Activated gamma-delta T cell treated with anti-CD3 and anti-CD28 coated beads, Interleukin-2, amount 50 U/mL, for 16 hours (primary cell): ENCODE data around the gene PLSCR4.
"Not testable (repeated sequence)": the region's sequence is repeated elsewhere in the genome, so short reads cannot be mapped to it uniquely, and the experiment has no call there.

Experiments used
- DNase-seq: peaks from one replicate; pipeline ENCODE4 v3.0.0-alpha.2; 2020; ENCODE audit warnings: low read depth

The PLSCR4 gene

DNA sequence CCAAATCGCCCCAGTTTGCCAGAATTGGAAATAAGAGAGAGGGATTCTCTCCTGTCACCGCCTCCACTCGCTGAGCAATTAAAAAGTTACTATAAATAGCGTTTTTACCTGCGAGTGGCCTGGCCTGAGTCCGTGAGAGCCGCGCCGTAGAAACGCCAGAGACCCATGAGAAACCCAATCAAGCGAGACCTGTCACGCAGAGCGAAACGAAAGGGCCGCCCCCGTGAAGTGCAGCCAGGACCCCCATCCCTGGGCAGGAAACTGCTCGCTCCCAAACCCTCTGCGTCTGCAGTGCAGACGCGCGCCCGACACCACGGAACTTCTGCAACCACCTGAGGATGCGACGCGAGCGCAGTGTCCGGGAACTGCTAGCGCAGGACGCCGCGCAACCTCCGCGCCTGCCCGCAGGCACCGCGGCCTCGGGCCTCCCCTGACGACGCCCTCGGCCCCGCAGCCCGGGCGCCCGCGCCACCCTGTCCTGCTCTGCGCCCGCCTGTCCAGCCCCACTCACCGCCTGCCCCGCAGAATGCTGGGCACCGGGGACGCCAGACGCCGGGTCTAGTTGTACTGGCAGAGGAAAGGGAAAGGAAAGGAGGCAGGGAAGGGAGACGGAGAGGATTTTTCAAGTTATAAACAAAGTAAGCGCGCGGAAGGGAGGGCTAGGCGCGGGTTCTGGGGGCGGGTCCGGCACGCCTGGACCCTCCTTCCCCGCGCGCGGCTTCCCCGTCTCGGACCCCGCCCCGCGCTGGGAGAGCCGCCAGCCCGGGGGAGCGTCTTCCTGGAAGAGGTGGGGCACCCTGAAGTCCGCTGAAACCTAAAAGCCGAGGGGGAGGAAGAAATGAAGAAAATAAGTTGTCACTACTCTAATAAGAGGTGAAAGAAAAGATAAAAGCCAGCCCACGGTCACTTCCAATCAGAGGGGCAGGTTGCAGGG, at the start of gene PLSCR4:
Gene PLSCR4 (minus strand): TSS at position 657 of the 934 bp plus-strand sequence. CDS start 29,034 bp downstream, outside the sequence.
- DNase-seq, result no peak

DNA sequence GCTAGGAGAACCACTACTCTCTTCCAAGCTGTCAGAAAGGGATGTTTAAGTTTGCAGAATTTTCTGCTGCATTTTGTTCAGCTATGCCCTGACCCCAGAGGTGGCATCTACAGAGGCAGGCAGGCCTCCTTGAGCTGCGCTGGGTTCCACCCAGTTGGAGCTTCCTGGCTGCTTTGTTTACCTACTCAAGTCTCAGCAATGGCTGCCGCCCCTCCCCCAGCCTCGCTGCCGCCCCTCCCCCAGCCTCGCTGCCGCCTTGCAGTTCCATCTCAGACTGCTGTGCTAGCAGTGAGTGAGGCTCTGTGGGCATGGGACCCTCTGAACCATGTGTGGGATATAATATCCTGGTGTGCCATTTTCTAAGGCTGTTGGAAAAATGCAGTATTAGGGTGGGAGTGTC, 42.5 kb upstream of the PLSCR4 start:
- not testable (repeated sequence) for DNase-seq

DNA sequence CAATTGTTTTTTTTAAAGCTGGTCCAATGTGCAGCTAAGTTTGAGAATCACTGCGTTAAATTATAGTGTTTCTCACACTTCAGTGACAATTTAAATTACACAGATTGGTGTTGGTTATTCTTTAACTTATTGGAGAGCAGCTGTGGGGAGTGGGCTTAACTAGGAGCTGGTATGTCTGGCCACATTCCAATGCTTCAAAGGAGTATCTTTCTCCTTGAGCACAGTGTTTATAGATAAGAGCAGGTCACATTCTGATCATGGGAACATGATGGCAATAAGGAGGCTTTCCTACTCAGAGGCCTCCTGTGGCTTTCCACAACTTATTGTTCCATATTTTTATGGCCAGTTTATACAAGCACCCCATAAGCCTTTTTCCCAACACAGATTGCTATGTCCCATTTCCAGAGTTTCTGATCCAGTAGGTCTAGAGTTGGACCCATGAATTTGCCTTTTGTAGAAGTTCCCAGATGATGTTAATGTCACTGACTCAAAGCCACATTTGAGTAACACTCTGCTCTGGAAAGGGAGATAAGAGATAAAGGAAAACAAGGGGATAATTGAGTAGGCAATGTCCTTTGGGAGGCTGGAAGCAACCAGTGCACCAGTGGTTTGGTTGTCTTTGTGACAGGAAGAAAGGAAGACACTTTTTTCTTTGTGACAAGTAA, 33.0 kb upstream of the PLSCR4 start:
- no peak for DNase-seq

GRCh38 chr3:146280864-146281263, 30.0 kb upstream of the PLSCR4 start:
- DNase-seq, result no peak

GRCh38 chr3:146279951-146280350, 29.0 kb upstream of the PLSCR4 start:
- DNase-seq, result no peak

- no peak for DNase-seq
Observed at GRCh38 chr3:146279013-146279412, 28.1 kb upstream of the PLSCR4 start.

GRCh38 chr3:146277953-146278631, 27.2 kb upstream of the PLSCR4 start:
- no peak for DNase-seq

GRCh38 chr3:146275476-146275875, 24.6 kb upstream of the PLSCR4 start:
- DNase-seq, result no peak

DNA sequence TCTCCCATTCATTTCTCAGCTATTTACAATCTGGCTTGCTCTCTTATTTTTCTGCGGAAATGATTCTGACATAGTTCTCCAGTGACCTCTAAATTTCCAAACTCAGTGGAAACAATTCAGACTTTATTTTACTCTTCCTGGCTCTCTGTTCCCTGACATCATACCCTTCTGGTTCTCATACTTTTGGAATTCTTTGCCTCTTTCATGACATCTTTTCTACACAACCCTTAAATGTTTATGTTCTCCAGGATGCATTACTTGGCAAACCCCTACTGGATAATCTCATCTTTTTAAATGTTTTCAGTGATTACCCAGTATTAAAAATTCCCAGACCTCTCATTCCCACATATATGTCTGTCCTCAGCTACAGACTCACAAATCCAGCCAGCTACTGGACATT, 23.9 kb upstream of the PLSCR4 start:
- no peak for DNase-seq

DNA sequence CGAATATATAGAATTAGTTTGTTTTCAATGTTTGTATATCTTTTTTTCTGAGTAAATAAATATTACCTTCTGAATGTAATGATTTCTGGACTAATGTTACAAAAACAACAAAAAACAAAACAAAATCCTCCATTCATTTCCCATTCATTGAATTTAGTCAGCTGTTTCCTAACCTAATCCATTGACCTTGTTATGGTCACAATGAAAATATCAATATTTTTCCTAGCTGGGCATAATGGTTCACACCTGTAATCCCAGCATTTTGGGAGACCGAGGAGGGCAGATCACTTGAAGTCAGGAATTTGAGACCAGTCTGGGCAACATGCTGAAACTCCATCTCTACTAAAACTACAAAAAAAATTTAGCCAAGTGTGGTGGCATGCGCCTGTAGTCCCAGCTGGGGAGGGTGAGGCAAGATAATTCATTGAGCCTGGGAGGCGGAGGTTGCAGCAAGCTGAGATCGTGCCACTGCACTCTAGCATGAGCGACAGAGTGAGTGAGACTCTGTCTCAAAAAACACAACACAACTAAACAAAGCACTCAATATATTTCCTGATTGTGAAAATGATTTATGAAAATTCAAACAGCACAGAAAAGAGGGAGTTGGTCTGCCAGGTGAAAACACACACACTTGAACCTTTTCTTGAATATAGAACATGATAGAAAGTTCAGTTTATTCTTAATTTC, 23.0 kb upstream of the PLSCR4 start:
- DNase-seq, result no peak

GRCh38 chr3:146271180-146271579, 20.3 kb upstream of the PLSCR4 start:
- DNase-seq, result no peak

GRCh38 chr3:146269271-146269670, 18.4 kb upstream of the PLSCR4 start:
- no peak for DNase-seq

DNA sequence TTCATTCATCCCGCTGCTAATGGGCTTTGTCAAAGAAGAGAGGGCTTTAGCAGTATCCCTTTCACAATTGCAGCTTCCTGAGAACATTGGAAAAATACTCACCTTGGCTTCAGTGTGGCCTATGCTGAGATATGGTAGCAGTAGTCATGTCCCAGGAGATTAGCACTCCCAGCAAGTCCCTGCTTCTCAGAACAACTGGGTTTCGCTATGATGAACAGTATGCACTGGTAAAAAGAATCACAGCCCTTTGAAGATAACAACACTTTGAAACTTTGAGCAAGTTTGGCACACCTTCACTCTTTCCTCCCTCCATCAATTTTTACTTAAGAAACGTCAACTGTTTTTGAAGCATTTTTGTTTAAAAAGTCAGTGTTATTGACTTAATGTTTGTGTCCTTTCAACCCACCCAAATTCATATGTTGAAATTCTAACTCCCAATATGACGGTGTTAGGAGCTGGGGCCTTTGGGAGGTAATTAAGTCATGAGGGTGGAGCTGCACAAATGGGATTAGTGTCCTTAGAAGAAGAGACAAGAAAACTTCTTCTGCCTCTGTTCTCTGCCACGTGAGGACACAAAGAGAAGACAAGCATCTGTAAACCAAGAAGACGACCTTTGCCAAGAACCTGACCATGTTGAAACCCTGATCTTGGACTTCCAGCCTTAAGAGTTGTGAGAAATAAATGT, 17.8 kb upstream of the PLSCR4 start:
- DNase-seq, result no peak

- DNase-seq, result no peak
Observed at GRCh38 chr3:146265720-146266119, 14.8 kb upstream of the PLSCR4 start.

GRCh38 chr3:146262371-146263110, 11.6 kb upstream of the PLSCR4 start:
- no peak for DNase-seq

- no peak for DNase-seq
Observed at GRCh38 chr3:146259880-146260589, 9.1 kb upstream of the PLSCR4 start.

DNA sequence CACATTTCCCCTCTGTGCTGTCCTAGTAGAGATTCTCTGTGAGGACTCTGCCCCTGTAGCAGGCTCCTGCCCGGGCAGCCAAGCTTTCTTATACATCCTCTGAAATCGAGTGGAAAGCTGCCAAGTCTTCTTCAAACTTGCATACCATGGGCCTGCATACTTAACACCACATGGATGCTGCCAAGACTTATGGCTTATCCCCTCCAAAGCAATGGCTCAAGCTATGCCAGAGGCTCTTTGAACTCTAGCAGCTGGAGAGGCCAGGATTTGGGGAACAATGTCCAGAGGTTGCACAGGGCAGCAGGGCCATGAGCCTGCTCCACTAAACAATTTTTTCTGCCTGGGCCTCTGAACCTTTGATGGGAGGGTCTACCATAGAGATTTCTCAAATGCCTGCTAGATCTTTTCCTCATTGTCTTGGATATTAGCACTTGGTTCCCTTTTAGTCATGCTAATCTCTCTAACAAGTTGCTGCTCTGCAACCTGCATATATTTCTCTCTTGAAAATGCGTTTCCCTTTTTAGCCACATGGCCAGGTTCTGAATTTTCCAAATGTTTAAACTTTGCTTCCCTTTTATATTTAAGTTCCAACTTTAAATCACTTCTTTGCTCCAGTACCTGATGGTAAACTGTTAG, 6.1 kb upstream of the PLSCR4 start:
- DNase-seq, result no peak

- DNase-seq, result not testable (repeated sequence)
Observed at GRCh38 chr3:146252445-146252844, 1.5 kb upstream of the PLSCR4 start.

- DNase-seq, result no peak
Observed at GRCh38 chr3:146249921-146250320, 984 bp downstream of the PLSCR4 start.

GRCh38 chr3:146247911-146248310, 3.0 kb downstream of the PLSCR4 start:
- no peak for DNase-seq
